Activated T-cell treated with anti-CD3 and anti-CD28 coated beads for 1 hour (primary cell): ENCODE results near the gene GPR157.

Source experiments
- DNase-seq: peaks from one replicate; pipeline ENCODE4 v3.0.0-alpha.2; 2020; ENCODE audit warnings: low read depth

GPR157 gene

GRCh38 chr1:9062021-9062471 is 66.9 kb downstream of the GPR157 start:
- no peak for DNase-seq

GRCh38 chr1:9061252-9061960 is 67.5 kb downstream of the GPR157 start:
- no peak for DNase-seq

- DNase-seq: no peak
Observed at GRCh38 chr1:9059891-9060744, 68.8 kb downstream of the GPR157 start.

GRCh38 chr1:9058465-9058864 is 70.4 kb downstream of the GPR157 start:
- no peak for DNase-seq

GRCh38 chr1:9057851-9058250 is 71.1 kb downstream of the GPR157 start:
- no peak for DNase-seq

GRCh38 chr1:9052272-9053049 is 76.4 kb downstream of the GPR157 start:
- DNase-seq: no peak

GRCh38 chr1:9051379-9051778 is 77.5 kb downstream of the GPR157 start:
- DNase-seq: no peak

- no peak for DNase-seq
Observed at GRCh38 chr1:9050803-9051202, 78.1 kb downstream of the GPR157 start.
